Keratinocyte (primary cell): ENCODE data around the gene RBM19.

Experiments used
- CTCF ChIP-seq, 3 experiments: IDR thresholded peaks in 1 of 3; conservative IDR thresholded peaks in 1 of 3; optimal IDR thresholded peaks in 1 of 3; 2 replicates in 2 of 3; 3 replicates in 1 of 3; pipeline versions ENCODE3 to v1.5.1; 2011; ENCODE audit warnings: low read length in 3 of 3, mild to moderate bottlenecking in 3 of 3, moderate library complexity in 2 of 3, control low read depth in 1 of 3, inconsistent platforms in 1 of 3; ENCODE audit not compliant: insufficient read depth in 2 of 3; ENCODE audit errors: extremely low read depth in 1 of 3
- EZH2 ChIP-seq: IDR thresholded peaks from one replicate; pipeline ENCODE4 v1.6.1; 2012; ENCODE audit warnings: inconsistent platforms, mild to moderate bottlenecking, low read length, moderate library complexity

GRCh38 chr12:114012744-114013431 is 46.8 kb upstream of the RBM19 start:
- TF ChIP-seq CTCF (optimal IDR thresholded peaks at IDR 0.05 in 1 of 3, IDR thresholded peaks at IDR 0.05 in 1 of 3, conservative IDR thresholded peaks at IDR 0.05 in 1 of 3; ENCODE audit: extremely low read depth in 1 of 3, insufficient read depth in 2 of 3, low read length in 3 of 3) = no peak
- TF ChIP-seq EZH2 = no peak
